SKM-1 (cell line): ENCODE results near the gene RBMY1J.
"Not testable (repeated sequence)": the region's sequence is repeated elsewhere in the genome, so short reads cannot be mapped to it uniquely, and the experiment has no call there.

Experiments used
- DNase-seq: peaks from one replicate; lab custom pipeline; 2025; ENCODE audit not compliant: unreplicated experiment; lab: John Stamatoyannopoulos, UW

RBMY1J gene

GRCh38 chrY:22403110-22403509, at the start of gene RBMY1J:
TSS of gene RBMY1J (plus strand) at chrY:22403410. CDS start at chrY:22405448, 2,038 bp downstream.
- DNase-seq = not testable (repeated sequence)

GRCh38 chrY:22367416-22367815, 35.8 kb upstream of the RBMY1J start:
- no peak for DNase-seq

DNA sequence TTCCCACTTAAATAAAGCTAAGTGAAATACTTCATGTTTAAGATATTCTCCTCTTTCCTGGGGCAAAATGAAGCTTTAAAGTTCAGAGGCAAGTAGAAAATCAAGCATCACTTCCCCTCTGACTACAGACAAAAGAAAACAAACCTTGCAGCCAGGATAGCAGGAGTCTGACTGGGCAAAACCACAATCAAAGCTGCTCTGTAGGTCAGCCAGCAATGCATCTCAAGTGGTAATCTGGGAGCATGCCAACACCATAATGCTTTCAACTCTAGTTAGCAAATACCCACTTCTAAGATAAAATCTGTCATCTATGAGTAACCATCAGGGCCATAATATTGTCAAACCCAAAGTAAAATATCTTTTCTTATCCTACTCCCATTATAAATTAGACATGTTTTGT, 32.6 kb upstream of the RBMY1J start:
- no peak for DNase-seq

GRCh38 chrY:22373494-22373893, 29.7 kb upstream of the RBMY1J start:
- no peak for DNase-seq

- not testable (repeated sequence) for DNase-seq
Observed at GRCh38 chrY:22444718-22445396, 41.6 kb downstream of the RBMY1J start.

DNA sequence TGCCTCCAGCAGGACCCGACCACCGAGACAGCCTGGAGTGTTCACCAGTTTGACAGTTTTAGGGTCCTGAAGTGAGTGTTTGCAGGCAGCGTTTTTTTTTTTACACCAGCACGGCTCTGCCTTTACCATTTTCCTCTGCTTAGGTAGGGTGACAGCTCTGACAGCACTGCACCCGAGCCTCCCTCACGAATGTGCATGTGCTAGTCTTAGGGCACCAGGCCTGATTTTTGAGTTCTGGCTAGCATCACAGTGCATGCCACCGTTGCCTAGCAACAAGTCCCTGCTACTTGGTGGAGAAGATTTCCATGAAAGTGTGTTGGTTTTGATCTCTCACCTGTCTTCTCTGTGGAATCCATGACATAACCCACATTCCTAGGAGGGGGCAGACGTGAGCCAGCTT, 52.3 kb downstream of the RBMY1J start:
- not testable (repeated sequence) for DNase-seq

- not testable (repeated sequence) for DNase-seq
Observed at GRCh38 chrY:22461962-22462361, 58.8 kb downstream of the RBMY1J start.
